Neural cell (in vitro differentiated cells): ENCODE results near the gene TMEM234.

Experiments used
- CTCF ChIP-seq: fragments of 450-650 bp; IDR thresholded peaks from 2 replicates; pipeline ENCODE4 v1.5.1; 2014; ENCODE audit warnings: antibody characterized with exemption, mild to moderate bottlenecking, moderate library complexity; ENCODE audit not compliant: poor library complexity, severe bottlenecking
- EP300 ChIP-seq: fragments of 450-650 bp; conservative IDR thresholded peaks from 2 replicates; pipeline ENCODE4 v1.6.1; 2014; ENCODE audit warnings: antibody characterized with exemption, mild to moderate bottlenecking, moderate library complexity; ENCODE audit not compliant: poor library complexity, severe bottlenecking
- POLR2AphosphoS5 ChIP-seq: IDR thresholded peaks from 2 replicates; pipeline ENCODE4 v1.6.1; 2012
- RAD21 ChIP-seq: fragments of 450-650 bp; conservative IDR thresholded peaks from 2 replicates; pipeline ENCODE4 v1.6.1; 2014; ENCODE audit warnings: antibody characterized with exemption, mild to moderate bottlenecking, moderate library complexity
- SMC3 ChIP-seq: fragments of 450-650 bp; conservative IDR thresholded peaks from 2 replicates; pipeline ENCODE4 v1.6.1; 2014; ENCODE audit warnings: antibody characterized with exemption, mild to moderate bottlenecking, moderate library complexity; ENCODE audit not compliant: poor library complexity
- TF ChIP-seq, protein P1 (sequence below): IDR thresholded peaks from 2 replicates; pipeline ENCODE4 v1.6.1; 2012; ENCODE audit warnings: borderline replicate concordance

DNA sequence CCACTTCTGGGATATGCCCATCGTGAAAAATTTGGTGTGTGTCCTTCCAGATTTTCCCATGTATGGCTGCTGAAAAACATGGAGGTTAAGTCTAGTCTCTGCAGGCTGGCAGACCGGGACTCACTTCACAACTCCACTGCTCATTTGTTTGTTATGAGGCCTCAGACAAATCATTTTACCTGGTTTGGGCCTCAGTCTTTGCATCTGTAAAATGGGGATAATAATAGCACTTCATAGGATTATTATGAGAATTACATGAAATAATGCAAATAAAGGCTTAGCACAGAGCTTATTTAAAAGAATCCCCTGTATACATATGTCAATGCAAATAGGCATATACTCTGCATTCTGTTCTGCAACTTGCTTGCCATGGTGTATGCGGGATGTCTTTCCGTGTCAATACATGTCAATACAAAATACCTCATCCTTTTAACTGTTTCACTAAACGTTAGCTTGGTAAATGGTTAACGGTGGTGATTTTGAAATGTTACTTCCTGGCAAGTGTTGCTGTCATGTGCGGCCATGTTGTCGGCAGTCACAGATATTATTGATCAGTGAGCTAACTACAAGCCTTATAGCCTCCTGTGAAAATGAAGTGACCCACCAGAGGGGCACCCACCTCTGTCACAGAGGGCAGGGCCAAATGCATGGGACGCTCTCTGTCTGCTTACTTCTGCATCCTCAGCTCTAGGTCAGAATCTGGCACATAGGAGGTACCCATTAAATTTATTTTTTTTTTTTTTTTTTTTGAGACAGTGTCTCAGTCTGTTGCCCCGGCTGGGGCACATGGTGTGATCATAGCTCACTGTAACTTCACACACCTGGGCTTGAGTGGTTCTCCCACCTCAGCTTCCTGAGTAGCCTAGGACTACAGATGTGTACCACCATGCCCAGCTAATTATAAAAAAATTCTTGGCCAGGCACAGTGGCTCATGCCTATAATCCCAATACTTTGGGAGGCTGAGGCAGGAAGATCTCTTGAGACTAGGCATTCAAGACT, 33.2 kb upstream of the TMEM234 start:
- TF ChIP-seq SMC3 (no peak), CTCF (no peak), RAD21 (no peak), POLR2AphosphoS5 (no peak), EP300 (no peak)
- TF ChIP-seq, protein P1, sequence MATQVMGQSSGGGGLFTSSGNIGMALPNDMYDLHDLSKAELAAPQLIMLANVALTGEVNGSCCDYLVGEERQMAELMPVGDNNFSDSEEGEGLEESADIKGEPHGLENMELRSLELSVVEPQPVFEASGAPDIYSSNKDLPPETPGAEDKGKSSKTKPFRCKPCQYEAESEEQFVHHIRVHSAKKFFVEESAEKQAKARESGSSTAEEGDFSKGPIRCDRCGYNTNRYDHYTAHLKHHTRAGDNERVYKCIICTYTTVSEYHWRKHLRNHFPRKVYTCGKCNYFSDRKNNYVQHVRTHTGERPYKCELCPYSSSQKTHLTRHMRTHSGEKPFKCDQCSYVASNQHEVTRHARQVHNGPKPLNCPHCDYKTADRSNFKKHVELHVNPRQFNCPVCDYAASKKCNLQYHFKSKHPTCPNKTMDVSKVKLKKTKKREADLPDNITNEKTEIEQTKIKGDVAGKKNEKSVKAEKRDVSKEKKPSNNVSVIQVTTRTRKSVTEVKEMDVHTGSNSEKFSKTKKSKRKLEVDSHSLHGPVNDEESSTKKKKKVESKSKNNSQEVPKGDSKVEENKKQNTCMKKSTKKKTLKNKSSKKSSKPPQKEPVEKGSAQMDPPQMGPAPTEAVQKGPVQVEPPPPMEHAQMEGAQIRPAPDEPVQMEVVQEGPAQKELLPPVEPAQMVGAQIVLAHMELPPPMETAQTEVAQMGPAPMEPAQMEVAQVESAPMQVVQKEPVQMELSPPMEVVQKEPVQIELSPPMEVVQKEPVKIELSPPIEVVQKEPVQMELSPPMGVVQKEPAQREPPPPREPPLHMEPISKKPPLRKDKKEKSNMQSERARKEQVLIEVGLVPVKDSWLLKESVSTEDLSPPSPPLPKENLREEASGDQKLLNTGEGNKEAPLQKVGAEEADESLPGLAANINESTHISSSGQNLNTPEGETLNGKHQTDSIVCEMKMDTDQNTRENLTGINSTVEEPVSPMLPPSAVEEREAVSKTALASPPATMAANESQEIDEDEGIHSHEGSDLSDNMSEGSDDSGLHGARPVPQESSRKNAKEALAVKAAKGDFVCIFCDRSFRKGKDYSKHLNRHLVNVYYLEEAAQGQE: no peak
